ENCODE results near the gene DHX35.

Gene DHX35

GRCh38 chr20:39082622-39083398, 120.7 kb downstream of the DHX35 start:
- peaks cover 3% of the 10 kb centered on the region for H3K4me1 ChIP-seq (ENCODE audit: insufficient read depth, insufficient read length)
- H3K27me3 ChIP-seq (ENCODE audit: insufficient read depth, insufficient read length), result no peaks in the 10 kb centered on the region
- H3K9me3 ChIP-seq (ENCODE audit: insufficient read depth, low read length), result no peaks in the 10 kb centered on the region
- TF ChIP-seq SUZ12 (IDR thresholded peaks at IDR 0.05; ENCODE audit: extremely low read depth, insufficient read depth, insufficient read length) (no peak), YY1 (IDR thresholded peaks at IDR 0.05; ENCODE audit: insufficient read depth, insufficient read length) (no peak), ZNF274 (IDR thresholded peaks at IDR 0.05; ENCODE audit: low read depth, low read length) (no peak)
- no peak overlapping the region for H3K9ac ChIP-seq (ENCODE audit: insufficient read length, low read depth)
- no peak for DNase-seq (ENCODE audit: low read depth, low spot score)
- H3K4me3 ChIP-seq (ENCODE audit: insufficient read length, low read depth), result no peak overlapping the region
- no peaks in the 10 kb centered on the region for H3K36me3 ChIP-seq (ENCODE audit: insufficient read depth, insufficient read length, low read length)

- DNase-seq (ENCODE audit: low read depth, low spot score), result no peak
- Histone ChIP-seq H3K9me3 (ENCODE audit: insufficient read depth, low read length) (no peaks in the 10 kb centered on the region), H3K27me3 (ENCODE audit: insufficient read depth, insufficient read length) (no peaks in the 10 kb centered on the region), H3K4me1 (ENCODE audit: insufficient read depth, insufficient read length) (peaks cover 3% of the 10 kb centered on the region), H3K9ac (ENCODE audit: insufficient read length, low read depth) (no peak overlapping the region), H3K36me3 (ENCODE audit: insufficient read depth, insufficient read length, low read length) (no peaks in the 10 kb centered on the region), H3K4me3 (ENCODE audit: insufficient read length, low read depth) (no peak overlapping the region)
- TF ChIP-seq ZNF274 (IDR thresholded peaks at IDR 0.05; ENCODE audit: low read depth, low read length) (no peak), SUZ12 (IDR thresholded peaks at IDR 0.05; ENCODE audit: extremely low read depth, insufficient read depth, insufficient read length) (no peak), YY1 (IDR thresholded peaks at IDR 0.05; ENCODE audit: insufficient read depth, insufficient read length) (no peak)
These were observed 121.6 kb downstream of the DHX35 start for GRCh38 chr20:39083761-39084160.

- Histone ChIP-seq H3K36me3 (ENCODE audit: insufficient read depth, insufficient read length, low read length) (no peaks in the 10 kb centered on the region), H3K9ac (ENCODE audit: insufficient read length, low read depth) (no peak overlapping the region), H3K4me1 (ENCODE audit: insufficient read depth, insufficient read length) (no peaks in the 10 kb centered on the region), H3K9me3 (ENCODE audit: insufficient read depth, low read length) (no peaks in the 10 kb centered on the region; the same call in 1 of the 2 replicates), H3K4me3 (ENCODE audit: insufficient read length, low read depth) (no peak overlapping the region), H3K27me3 (ENCODE audit: insufficient read depth, insufficient read length) (no peaks in the 10 kb centered on the region)
- no peak for DNase-seq (ENCODE audit: low read depth, low spot score)
- TF ChIP-seq ZNF274 (IDR thresholded peaks at IDR 0.05; ENCODE audit: low read depth, low read length) (no peak), YY1 (IDR thresholded peaks at IDR 0.05; ENCODE audit: insufficient read depth, insufficient read length) (no peak), SUZ12 (IDR thresholded peaks at IDR 0.05; ENCODE audit: extremely low read depth, insufficient read depth, insufficient read length) (no peak)
These were observed 126.9 kb downstream of the DHX35 start for GRCh38 chr20:39089029-39089428.
